ENCODE results near the gene ATG5.
A peak's percentile ranks its signal among the peaks of the same experiment; 100 is the strongest.

Gene ATG5

GRCh38 chr6:106177786-106178185, 147.8 kb downstream of the ATG5 start:
- Histone ChIP-seq H3K4me1 (ENCODE audit: insufficient read depth, low read length, poor library complexity, severe bottlenecking) (peaks cover 12% of the 10 kb centered on the region), H3K9ac (ENCODE audit: low read depth, low read length, poor library complexity, severe bottlenecking) (no peak overlapping the region), H2AFZ (ENCODE audit: low read length) (no peak overlapping the region), H4K20me1 (ENCODE audit: insufficient read depth, low read length, poor library complexity, severe bottlenecking) (no peaks in the 10 kb centered on the region), H3K27me3 (ENCODE audit: insufficient read depth, low read length, poor library complexity, severe bottlenecking) (no peaks in the 10 kb centered on the region), H3K4me2 (ENCODE audit: low read depth, low read length, poor library complexity, severe bottlenecking) (no peak overlapping the region), H3F3A (ENCODE audit: low read depth) (no peaks in the 10 kb centered on the region), H3K9me3 (ENCODE audit: insufficient read depth, low read depth, low read length) (no peaks in the 10 kb centered on the region), H3K4me3 (ENCODE audit: low read length, poor library complexity, severe bottlenecking) (no peak overlapping the region), H3K79me2 (ENCODE audit: insufficient read depth, low read length) (no peaks in the 10 kb centered on the region), H3K36me3 (ENCODE audit: insufficient read depth, low read length) (no peaks in the 10 kb centered on the region), H3K9me2 (replicated peaks; ENCODE audit: low read depth, low read length) (no peaks in the 10 kb centered on the region)
- TF ChIP-seq CTCF (conservative IDR thresholded peaks at IDR 0.05; ENCODE audit: low read length) = no peak
- TF ChIP-seq EZH2phosphoT487 (IDR thresholded peaks at IDR 0.05; ENCODE audit: borderline replicate concordance) = no peak

- peaks cover 3% of the 10 kb centered on the region for H3K4me1 ChIP-seq (ENCODE audit: insufficient read depth, low read length, poor library complexity, severe bottlenecking)
- no peak overlapping the region for H2AFZ ChIP-seq (ENCODE audit: low read length)
- no peak overlapping the region for H3K4me2 ChIP-seq (ENCODE audit: low read depth, low read length, poor library complexity, severe bottlenecking)
- no peaks in the 10 kb centered on the region for H3K9me2 ChIP-seq (replicated peaks; ENCODE audit: low read depth, low read length)
- no peaks in the 10 kb centered on the region for H3F3A ChIP-seq (ENCODE audit: low read depth)
- H3K9ac ChIP-seq (ENCODE audit: low read depth, low read length, poor library complexity, severe bottlenecking) = no peak overlapping the region
- H3K79me2 ChIP-seq (ENCODE audit: insufficient read depth, low read length) = no peaks in the 10 kb centered on the region
- no peaks in the 10 kb centered on the region for H3K9me3 ChIP-seq (ENCODE audit: insufficient read depth, low read depth, low read length)
- no peak overlapping the region for H3K4me3 ChIP-seq (ENCODE audit: low read length, poor library complexity, severe bottlenecking)
- H4K20me1 ChIP-seq (ENCODE audit: insufficient read depth, low read length, poor library complexity, severe bottlenecking) = no peaks in the 10 kb centered on the region
- TF ChIP-seq CTCF (conservative IDR thresholded peaks at IDR 0.05; ENCODE audit: low read length) = no peak
- no peaks in the 10 kb centered on the region for H3K27me3 ChIP-seq (ENCODE audit: insufficient read depth, low read length, poor library complexity, severe bottlenecking)
- H3K36me3 ChIP-seq (ENCODE audit: insufficient read depth, low read length) = no peaks in the 10 kb centered on the region
Measured at GRCh38 chr6:106173124-106173879, 152.3 kb downstream of the ATG5 start.

- no peaks in the 10 kb centered on the region for H3K9me3 ChIP-seq (ENCODE audit: insufficient read depth, low read depth, low read length)
- no peak overlapping the region for H3K4me2 ChIP-seq (ENCODE audit: low read depth, low read length, poor library complexity, severe bottlenecking)
- no peaks in the 10 kb centered on the region for H3K79me2 ChIP-seq (ENCODE audit: insufficient read depth, low read length)
- H3K36me3 ChIP-seq (ENCODE audit: insufficient read depth, low read length) = no peaks in the 10 kb centered on the region
- H4K20me1 ChIP-seq (ENCODE audit: insufficient read depth, low read length, poor library complexity, severe bottlenecking) = no peaks in the 10 kb centered on the region
- H3K4me1 ChIP-seq (ENCODE audit: insufficient read depth, low read length, poor library complexity, severe bottlenecking) = no peaks in the 10 kb centered on the region
- H3K9ac ChIP-seq (ENCODE audit: low read depth, low read length, poor library complexity, severe bottlenecking) = no peak overlapping the region
- no peak overlapping the region for H3K4me3 ChIP-seq (ENCODE audit: low read length, poor library complexity, severe bottlenecking)
- H3K27me3 ChIP-seq (ENCODE audit: insufficient read depth, low read length, poor library complexity, severe bottlenecking) = no peaks in the 10 kb centered on the region
- no peak overlapping the region for H2AFZ ChIP-seq (ENCODE audit: low read length)
- H3F3A ChIP-seq (ENCODE audit: low read depth) = no peaks in the 10 kb centered on the region
- no peaks in the 10 kb centered on the region for H3K9me2 ChIP-seq (replicated peaks; ENCODE audit: low read depth, low read length)
- 0 out of 2 replicates have a peak, but pooled peaks have one; percentile 14 for TF ChIP-seq CTCF (conservative IDR thresholded peaks at IDR 0.05; ENCODE audit: low read length)
- no peak for TF ChIP-seq EZH2phosphoT487 (IDR thresholded peaks at IDR 0.05; ENCODE audit: borderline replicate concordance)
Measured at GRCh38 chr6:106170030-106170791, 155.3 kb downstream of the ATG5 start.

All from Loucy (cell line).